Stimulated activated CD8-positive, alpha-beta memory T cell treated with anti-CD3 and anti-CD28 coated beads, Interleukin-7, amount 100 ng/mL, for 24 hours (primary cell): ENCODE data around the gene ANKH.

Experiments
- DNase-seq: peaks from one replicate; pipeline ENCODE4 v3.0.0-alpha.2; 2020; ENCODE audit warnings: low read depth

Gene ANKH

DNA sequence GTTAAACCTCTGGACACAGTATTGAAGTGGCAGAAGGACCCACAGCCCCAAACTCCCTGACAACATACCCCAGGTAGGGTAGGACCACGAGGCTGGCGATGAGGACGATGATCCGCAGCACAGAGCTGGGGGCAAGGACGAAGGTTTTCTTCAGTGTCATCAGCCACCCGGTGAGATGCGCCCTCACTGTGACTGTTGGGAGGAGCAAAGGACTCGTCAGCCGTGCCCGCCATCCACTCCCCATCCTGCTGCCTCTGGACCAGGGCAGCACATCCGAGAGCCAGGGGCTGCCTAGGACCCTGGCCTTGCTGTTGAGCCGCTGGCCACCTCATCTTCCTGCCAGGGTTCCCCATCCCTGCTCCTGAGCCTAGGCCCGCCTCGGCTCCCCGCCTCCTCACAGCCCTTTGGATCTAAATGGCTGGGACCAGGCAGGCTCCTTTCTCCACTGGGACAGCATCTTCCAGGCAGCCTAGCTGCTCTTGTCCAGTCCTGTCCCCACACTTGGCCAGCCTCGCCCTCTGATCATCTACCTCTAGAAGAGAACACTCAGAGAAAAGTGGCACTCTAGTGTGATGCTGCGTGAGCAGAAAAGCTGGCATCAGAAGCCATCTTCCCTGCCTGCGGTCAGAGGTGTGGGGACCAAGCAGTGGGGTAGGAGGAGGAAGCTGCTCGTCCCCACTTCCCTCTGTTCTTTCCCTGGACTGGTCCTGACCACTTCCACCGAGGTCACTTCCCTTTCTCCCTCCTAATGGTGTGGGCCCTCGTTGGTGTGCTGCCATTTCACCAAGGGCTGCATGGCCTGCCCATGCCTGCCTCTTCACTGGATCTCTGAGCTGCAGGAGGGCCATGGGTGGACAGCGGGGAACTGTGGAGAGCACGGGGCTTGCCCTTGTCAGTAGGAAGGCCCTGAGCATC lies 157.8 kb downstream of the ANKH start:
- no peak for DNase-seq

GRCh38 chr5:14712666-14713065 lies 158.9 kb downstream of the ANKH start:
- no peak for DNase-seq

DNA sequence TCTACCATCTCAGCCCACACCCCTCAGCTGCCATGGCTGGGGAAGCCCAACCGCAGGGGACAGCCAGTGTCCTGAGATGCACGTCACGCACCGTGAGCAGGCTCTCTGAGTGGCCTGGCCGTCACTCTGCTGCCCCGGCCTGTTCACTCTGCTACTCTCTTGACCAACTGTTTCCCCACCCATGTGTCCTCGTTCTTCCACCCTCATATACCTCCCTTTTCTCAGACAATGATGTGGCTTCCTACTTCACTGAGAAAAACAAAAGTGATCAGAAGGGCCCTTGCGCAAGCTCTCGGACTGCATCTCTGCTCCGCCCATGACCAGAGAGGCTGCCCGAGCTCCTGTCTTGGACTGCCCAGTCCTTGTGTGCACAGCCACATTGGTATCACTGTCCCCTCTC lies 159.4 kb downstream of the ANKH start:
- DNase-seq = no peak

DNA sequence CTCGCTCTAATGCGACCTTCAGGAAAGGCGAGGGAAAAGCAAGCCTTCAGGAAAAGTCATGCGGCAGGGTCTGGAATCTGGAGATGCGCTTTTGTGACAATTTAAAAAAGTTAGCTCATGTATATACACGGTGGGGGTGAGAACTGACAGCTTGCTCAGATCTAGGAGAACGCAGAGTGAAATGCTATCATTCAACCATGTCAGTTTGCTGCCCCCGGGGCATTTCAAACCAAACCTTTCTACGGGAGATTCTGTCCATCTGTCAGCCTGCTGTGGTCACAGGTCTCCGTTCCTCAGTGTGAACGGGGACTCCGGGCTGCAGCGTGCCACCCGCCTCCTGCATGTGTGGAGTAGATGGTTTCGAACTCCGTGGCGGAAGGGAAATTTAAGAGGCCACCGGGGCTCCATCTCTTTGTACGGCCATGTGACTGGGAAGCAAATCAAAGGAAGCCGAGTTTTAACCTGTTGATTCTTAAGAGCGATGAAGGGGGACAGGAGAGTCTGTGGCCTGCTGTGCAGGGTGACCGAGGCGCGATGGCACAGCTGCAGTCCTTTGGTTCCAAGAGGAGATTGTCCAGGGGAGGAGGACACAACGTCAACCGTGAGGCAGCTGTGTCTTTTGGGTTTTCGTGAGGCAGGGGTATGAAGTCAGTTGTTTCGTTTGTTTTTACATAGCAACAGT lies 161.1 kb downstream of the ANKH start:
- DNase-seq = no peak

GRCh38 chr5:14708551-14708950 lies 163.0 kb downstream of the ANKH start:
- DNase-seq = no peak

- no peak for DNase-seq
Measured at GRCh38 chr5:14707811-14708390, 163.7 kb downstream of the ANKH start.

- DNase-seq = no peak
Measured at GRCh38 chr5:14706615-14707021, 165.0 kb downstream of the ANKH start.

DNA sequence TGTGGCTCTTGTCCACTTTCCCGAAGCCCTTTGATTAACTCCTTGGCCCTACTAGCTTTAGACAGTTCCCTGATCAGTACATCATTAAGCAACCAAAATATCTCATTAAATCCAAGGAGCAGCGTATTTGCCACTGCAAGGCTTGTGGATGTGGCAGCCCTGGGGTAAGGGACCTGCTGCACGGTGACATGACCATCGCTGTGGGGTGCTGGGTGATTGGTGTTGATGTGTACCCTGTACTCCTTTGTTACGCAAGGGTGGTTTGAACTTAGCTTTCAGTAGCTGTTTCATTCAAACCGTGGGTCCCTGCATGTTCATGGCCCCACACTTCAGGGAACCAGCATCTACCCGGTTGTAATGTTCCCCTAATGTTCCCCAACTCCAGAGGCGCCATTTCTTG lies 166.0 kb downstream of the ANKH start:
- DNase-seq = no peak

GRCh38 chr5:14702238-14702839 lies 169.2 kb downstream of the ANKH start:
- no peak for DNase-seq

- no peak for DNase-seq
Measured at GRCh38 chr5:14701556-14701955, 170.0 kb downstream of the ANKH start.

GRCh38 chr5:14700478-14701436 lies 170.8 kb downstream of the ANKH start:
- DNase-seq = no peak

DNA sequence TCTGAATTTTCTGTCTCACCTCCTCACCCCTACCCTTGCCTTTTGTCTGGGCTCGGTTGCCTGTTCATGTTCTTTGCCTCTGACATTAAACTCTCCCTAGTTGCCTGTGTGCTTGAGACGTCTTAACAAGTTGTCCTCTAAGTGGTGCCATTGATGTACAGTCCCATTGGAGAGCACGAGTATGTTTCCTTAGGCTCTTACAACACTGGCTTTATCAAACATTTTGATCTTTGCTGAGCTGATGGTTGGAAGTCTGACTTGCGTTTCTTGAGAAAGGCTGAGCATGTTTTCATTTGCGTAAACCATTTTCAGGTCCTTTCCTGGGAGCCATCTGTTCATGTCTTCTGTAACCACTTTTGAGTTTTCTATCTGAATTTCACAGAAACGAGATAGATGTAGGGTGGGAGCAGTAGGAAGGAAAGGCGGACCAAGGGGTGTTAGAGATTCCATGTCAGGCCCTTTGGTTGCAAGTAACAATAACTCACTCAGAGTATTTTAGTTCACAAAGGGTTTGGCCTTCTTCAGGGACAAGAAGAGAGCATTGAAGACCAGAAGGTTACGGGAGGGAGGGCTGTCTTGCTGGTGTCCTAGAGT lies 171.7 kb downstream of the ANKH start:
- DNase-seq = no peak

GRCh38 chr5:14699159-14699558 lies 172.4 kb downstream of the ANKH start:
- no peak for DNase-seq

GRCh38 chr5:14698495-14698894 lies 173.1 kb downstream of the ANKH start:
- DNase-seq = no peak

GRCh38 chr5:14696851-14697250 lies 174.7 kb downstream of the ANKH start:
- no peak for DNase-seq

DNA sequence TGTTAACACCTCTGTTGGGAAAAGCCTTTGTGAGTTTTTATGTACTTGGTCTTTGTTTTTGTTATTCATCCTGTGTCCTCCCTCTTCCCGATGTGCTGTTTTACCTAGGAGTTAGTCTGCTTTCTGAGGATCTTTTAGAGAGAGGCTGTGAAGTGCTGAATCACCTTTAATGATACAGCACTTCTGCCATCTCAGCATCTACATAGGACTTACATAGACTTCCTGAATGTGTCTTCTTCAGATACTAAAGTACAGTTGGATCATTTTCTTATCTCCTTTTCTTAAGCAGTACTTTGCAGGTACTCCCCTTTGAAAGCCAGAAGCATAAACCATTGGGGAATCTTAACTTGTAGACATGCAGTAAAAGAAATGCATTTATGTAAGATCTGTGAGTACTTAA lies 175.5 kb downstream of the ANKH start:
- DNase-seq = no peak

- no peak for DNase-seq
Measured at GRCh38 chr5:14695152-14695551, 176.4 kb downstream of the ANKH start.

DNA sequence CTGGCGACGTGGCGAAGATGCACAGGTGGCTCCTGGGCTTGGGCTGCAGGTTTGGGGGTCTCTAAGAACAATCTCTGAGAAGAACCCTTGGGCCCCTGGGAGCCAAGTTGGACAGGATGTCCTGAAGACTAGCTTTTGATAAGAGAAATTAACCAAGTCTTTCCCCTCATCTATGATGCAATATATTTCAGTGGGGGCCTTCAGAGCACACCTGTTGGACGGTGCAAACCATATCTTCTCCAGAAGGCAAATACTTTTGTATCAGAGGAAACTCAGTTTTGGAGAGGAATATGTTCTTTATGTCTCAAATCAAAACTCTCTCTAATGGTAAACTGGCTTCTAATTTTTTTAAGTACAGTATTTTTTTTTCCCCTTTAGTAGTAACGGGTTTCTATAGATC lies 178.5 kb downstream of the ANKH start:
- no peak for DNase-seq

DNA sequence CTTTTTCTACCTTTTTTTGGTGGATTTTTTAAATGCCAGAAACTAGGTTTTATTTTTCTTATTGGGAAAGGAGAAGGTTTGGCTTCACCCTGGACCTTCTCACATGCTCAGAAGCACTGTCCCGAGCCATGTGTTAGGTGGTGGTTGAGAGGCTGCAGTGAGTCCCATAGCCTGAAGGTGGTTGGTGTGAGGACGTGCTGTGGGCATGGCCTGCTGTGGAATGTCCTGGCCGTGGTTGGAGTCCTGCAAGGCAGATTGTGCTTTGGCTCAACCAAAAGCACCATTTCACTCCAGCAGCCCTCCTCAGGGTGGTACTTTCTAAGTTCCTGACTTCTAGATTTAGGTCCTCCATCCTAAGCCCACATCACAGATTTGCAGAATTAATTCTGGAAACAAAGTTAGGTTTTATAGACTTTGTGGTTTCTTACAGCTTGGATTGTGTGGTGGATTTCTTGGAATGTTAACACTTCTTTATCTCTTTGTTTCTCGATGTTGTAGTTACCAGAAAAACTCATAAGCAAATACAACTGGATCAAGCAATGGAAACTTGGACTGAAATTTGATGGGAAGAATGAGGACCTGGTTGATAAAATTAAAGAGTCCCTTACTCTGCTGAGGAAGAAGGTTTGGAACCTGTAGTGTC lies 184.4 kb downstream of the ANKH start:
- no peak for DNase-seq

GRCh38 chr5:14686517-14686916 lies 185.1 kb downstream of the ANKH start:
- no peak for DNase-seq

DNA sequence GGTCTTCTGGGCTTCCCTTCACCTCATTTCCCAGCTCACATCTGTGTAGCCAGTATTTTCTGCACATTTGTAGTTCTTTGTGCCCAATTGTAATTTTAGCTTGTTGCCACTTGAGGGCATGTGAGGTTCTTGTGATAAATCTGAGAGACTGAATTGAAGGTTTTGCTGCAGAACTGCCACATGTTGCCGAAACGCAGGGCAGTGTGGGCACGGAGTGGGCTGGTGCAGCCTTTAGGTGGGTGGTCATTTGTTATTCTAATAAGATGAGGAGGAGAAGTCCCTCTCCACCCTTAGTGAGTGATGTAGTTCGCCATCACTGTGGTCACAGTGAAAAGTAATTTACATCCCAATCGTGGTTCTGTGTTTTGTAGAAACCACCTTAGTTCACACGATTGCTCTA lies 185.8 kb downstream of the ANKH start:
- DNase-seq = no peak
